Hematopoietic multipotent progenitor cell (in vitro differentiated cells): ENCODE data around the gene CFAP54. TPM values are rescaled to one million over a fixed set of nuclear protein-coding genes. Genes with fewer than 3 reads are reported as not detected.

Experiments used
- DNase-seq, 3 donors: peaks; one replicate each; pipeline ENCODE4 v3.0.0-alpha.2; 2011 to 2015; ENCODE audit warnings: low read depth in 2 of 3, low spot score in 2 of 3
- total RNA-seq: library from RNA; depleted of rRNA; stranded (reverse); fragments of >200 nt; gene quantifications from one replicate; pipeline ENCODE4 v1.2.3, GENCODE V29; 2012

CFAP54 gene
- total RNA-seq, 1 donor = 1.1 TPM

DNA sequence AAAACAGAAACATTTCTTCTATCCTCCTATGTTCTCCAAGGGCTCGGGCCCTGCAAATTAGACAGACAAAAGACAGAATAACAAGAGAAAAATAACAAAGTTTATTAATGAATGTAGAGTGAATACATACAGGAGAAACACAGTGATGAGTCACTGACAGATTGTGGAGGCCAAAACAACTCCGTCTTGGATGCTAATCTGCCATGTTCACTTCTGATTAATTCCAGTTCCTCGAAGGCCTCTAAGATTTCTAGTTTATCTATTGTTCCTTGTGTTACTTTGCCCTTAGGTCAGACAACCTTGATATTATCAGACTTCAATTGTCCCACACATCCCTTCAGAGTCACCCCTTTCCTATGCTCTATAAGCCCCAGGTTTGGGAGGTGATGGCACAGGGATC is 390.8 kb downstream of the CFAP54 start:
- DNase-seq = no peak

DNA sequence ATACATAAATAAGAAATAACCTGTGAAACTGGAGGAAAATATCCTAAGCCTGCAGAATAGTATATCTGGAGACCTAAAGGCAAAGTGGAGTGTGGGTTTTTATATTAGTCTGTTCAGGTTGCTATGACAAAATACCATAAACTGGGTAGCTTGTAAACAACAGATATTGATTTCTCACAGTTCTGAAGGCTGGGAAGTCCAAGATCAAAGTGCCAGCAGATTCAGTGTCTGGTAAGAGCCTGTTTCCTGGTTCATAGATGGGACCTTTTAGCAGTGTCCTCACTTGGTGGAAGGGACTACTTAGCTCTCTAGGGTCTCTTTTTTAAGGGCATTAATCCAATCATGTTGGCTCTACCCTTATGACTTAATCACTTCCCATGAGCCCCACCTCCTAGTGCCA is 392.2 kb downstream of the CFAP54 start:
- no peak for DNase-seq

DNA sequence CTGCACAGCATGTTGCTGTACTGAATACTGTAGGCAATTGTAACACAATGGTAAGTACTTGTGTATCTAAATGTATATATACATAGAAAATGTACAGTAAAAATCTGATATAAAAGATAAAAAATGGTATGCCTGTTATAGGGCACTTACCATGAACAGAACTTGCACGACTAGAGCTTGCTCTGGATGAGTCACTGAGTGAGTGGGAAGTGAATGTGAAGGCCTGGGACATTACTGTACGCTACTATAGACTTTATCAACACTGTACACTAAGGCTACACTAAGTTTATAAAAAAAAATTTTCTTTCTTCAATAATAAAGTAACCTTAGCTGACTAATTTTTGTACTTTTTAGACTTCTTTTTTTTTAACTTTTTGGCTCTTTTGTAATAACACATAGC is 393.5 kb downstream of the CFAP54 start:
- DNase-seq = no peak

DNA sequence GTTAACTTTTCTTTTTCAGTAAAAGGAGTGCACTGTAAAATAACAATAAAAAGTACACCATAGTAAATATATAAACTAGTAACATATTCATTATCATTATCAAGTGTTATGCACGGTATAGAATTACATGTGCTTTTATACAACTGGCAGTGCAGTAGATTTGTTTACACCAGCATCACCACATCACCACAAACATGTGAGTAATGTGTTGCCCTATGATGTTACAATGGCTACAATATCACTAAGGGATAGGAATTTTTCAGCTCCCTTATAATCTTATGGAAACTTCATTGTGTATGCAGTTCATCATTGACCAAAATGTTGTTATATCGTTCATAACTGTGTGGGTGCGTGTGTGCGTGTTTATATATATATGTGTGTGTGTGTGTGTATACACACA is 394.2 kb downstream of the CFAP54 start:
- DNase-seq = no peak

DNA sequence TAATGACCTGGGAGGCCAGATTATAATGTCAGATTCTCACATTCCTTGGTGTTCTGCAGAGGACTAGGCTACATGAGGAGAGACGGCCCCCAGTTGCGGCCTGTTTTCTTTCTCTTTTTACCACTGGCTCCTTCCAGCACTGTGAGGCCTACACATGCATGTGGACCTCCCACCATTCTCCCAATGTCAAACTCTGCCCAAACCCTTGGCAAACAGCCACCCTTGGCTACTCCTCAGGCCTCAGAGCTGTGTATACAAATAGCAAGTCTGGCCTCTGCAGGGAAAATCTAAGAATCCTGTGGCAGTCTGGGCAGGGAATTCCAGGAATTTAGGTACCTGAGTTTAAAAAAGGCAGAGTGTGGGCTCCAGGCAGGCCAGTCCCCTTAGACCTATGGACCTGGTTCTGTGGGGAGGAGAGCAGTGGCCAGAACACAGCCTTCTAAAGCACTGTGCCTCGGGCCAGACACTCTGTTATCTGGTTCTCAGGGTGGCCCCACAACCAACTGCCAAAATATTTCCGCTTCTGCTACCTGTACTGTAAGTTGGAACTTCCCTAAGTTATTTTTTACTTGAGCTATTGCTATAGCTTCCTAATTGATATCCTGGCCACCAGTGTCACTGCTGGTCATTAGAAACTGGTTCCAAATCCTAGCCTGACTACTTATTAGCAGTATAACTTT is 397.8 kb downstream of the CFAP54 start:
- no peak for DNase-seq

DNA sequence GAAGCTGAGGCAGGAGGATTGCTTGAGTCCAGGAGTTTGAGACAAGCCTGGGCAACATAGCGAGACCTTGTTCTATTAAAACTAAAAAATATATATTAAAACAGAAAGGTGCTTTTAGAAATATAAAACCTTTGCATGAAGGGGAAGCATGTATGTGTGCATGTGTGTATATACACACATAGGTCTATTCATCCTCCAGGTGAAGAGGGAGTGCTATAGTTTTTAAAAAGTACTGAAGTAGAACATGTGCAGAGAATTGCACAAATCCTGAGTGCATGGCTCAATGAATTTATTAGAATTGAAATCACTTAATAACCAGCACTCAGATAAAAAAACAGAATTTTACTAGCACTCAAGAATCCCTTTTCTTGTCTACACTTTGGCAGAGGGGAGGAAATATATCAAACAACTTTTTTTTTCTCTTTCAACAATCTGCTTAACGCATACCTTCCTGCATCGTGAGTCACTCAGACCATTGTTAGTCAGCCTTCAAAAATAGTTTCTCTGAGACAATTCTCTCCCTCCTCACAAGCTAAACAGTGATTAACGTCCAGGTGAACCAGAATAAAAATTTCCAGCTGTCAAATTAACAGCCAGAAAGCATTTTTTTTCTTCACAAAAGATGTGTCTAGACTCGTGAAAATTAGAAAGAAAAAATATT is 400.0 kb downstream of the CFAP54 start:
- peak in 1 of 3 donors; percentile 9 for DNase-seq

DNA sequence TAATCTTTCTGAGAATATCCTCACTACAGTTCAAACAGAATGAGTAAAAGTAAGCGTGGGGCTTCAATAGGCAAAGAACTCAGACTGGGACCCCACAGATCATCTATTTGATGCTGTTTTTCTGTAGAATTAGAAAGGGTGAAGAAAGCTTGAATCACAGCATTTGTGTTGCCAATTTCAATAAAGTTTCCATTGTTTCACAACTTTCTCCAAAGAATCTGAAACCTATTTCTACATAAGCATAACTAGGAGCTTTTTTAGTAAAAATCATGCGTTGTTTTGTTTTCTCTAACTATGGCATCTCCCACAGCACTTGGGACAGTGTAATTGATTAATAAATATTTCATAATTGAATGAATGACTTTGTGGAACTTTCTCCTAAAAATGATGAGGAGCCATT is 401.0 kb downstream of the CFAP54 start:
- DNase-seq = no peak

DNA sequence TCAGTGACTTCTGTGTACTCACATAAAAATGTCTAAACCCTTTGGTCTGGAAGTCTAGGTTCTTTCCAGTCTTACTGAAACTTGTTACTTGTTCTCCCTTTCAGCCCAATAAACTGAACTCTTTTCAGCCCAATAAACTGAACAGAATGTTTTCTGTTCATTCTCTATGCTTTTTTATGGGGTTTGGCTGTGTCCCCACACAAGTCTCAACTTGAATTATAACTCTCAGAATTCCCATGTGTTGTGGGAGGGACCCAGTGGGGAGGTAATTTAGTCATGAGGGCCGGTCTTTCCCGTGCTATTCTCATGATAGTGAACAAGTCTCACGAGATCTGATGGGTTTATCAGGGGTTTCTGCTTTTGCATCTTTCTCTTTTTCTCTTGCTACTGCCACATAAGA is 402.7 kb downstream of the CFAP54 start:
- no peak for DNase-seq

DNA sequence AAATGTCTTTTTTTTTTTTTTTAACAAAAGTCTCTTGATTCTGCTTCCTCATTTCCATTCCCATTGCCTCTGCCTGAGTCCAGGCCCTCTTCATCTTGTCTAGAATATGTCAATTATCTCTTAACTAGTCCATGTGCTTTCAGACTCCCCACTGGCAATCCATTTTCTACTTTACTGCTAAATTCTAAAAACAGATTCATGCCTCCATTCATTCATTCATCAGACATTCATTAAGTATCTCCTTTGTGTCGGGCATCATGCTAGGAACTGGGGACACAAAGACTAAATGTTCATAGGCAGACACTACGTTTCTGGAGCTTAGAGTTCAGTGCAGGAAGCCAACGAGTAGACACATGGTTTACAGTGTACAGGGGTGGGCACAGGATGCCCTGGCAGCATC is 408.0 kb downstream of the CFAP54 start:
- DNase-seq = no peak

DNA sequence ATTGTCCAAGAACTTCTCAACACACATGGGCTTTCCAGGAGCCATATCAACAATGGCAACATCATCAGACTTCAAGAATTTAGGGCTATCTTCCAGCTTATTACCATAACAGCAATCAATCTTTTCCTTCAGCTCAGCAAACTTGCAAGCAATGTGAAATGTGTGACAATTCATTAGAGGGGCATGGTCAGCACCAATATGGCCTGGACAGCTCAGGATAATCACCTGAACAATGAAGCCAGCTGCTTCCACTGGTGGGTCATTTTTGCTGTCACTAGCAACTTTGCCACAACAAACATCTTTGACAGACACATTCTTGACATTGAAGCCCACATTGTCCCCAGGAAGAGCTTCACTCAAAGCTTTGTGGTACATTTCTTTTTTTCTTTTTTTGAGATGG is 411.8 kb downstream of the CFAP54 start:
- no peak for DNase-seq

DNA sequence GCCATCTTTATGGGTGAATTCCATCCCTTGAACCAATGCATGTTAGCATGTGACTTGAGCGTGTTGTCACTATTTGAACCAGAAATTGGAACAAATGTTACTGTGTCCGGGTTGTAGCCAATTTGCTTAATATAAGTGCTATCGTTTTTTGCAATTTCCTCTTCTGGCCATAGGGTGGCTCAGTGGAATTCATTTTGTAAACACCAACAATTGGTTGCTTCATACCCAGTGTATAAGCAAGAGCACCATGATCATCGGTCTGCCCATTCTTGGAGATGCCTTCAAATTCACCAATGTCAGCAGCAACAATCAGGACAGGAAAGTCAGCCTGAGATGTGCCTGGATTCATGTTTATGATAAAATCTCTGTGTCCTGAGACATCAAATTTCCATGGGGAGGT is 412.7 kb downstream of the CFAP54 start:
- no peak for DNase-seq

DNA sequence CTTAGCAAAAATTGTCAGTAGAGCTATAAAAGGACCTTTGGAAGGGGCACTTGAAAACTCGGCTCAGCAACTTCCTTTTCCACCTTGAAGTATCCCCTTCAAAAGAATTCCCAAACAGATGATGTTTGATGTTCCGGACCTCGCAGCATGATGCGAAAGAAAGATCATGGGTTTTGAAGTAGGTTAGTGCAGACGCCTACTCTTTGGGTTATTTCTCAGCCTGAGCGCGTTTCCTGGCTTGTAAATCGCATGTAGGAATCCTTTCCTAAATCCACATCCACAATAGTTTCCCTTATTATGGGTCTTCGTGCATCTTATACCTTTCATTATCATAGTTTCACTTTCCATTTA is 417.1 kb downstream of the CFAP54 start:
- DNase-seq = peak in 1 of 3 donors; percentile 3

DNA sequence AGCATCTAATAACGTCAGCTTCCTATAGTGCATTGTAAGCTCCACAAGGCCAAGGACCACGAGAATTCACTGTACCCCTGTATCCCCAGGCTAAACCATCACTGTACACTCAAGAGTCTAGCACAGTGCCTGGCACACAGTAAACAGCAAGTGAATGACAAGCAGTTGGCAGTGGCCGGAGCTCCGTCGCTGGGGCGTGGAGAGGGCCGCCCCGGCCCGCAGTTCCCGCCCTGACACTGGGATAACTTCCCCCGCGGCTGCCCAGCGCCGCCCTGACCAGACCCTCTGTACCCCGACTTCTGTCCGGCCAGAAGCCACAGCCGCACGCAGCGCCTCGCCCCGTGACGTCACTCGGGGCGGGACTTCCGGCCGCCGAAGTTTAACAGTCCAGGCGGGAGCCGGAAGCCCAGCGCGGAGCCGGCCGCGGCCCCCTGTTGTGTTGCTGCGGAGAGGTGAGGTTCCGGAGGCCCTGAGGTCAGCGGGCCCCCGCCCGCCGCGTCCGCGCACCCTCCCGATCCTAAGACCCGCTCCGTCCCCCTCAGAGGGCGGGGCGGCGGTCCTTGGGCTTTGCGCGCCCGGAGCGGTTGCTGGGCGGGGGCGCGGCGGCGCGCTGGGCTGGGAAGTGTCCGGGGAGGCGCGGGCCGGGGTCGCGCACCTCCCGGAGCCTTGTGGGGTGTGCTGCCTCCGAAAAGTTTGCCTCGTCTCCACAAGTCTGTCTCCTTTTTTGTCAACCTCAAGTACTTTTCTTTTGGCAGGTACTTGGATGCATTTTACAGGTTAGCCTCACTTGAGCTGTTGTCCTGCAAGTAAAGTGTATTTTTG is 417.7 kb downstream of the CFAP54 start, which contains the start of gene NEDD1:
NEDD1 (plus strand) TSS at position 409 of the 822 bp plus-strand sequence. CDS start 2,503 bp downstream, outside the sequence.
- DNase-seq = peak; percentile 70 to 88 (median 85)

DNA sequence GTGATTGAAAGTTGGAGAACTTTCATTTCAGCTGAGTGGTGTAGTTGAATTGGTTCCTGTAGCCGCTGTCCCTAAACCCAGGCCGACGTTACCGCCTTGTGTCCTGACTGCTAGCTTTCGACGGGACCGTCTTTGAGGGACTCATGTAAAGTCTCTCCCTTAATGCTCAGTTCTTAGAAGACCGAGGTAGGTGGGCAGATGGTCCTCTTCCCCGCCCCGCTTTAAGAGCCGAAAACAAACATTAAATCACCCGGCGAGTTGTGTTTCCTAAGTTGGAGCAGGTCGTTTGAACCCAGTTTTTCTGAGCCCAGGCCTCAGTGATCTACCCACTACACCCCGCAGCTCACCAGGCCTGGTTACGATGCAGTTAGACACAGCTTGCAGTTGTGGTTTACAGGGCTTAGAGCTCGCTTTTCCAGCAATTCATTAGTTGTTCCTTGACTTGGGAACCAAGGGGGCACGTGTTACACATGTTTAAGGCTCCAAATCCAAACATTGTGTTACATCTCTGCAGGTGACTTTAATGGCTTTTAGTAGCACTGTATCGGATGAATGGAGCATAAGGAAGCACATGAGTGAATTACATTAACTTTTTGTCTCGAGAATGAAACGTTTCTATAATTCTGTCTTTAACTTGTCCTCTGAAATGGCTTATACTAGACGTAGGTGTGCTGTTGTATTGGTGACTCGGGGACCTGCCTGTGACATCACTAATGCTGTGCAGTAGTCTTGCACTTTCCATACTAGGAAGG is 418.5 kb downstream of the CFAP54 start:
- no peak for DNase-seq

DNA sequence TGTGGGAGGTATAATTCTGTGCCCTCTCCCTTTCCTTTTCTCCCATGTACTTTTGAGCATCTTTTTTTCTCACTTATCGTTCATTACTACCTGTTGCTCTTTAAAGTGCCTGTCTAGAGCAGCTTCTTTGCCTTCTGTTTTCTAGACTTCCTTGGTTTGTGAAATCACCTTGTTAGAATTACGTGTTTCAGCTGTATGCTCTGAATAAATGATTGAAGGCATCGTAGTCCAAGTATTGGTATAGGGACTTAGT is 419.0 kb downstream of the CFAP54 start:
- no peak for DNase-seq

DNA sequence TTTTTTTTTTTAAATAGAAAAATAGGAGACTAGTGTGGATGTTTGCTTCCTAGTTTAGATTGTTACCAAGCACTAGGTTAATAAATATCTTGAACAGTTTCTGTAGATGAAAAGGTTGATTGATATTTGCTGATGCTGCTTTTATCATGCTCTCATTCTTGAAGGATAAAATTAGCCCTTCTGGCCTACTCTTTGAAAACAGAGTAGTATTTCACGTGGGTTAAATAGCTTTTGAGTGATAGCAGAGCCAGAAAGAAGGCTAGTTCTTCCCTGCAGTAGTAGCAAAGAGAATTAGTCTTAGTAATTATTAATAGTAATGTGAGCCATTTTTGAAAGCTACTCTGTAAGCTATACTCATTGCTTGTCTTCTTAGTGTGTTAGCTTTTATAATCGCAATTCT is 422.9 kb downstream of the CFAP54 start:
- DNase-seq = no peak

DNA sequence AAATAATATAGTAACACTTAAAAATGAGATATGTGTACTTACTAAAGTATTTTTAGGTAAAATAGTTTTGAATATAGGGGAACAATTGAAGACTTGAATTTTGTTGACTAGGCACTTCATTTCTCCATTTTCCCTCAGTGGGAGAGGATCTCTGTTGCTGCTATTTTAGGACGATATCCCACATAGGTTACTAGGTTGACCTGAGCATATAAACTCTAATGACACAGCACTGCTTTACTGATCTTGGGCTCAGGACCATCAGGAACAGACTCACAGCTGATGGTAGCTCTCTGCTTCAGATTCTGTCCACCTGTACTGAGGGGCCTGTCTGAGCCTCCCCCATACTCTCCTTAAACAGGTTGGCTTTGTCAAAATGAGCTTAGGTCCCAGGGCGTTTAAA is 423.6 kb downstream of the CFAP54 start:
- no peak for DNase-seq

DNA sequence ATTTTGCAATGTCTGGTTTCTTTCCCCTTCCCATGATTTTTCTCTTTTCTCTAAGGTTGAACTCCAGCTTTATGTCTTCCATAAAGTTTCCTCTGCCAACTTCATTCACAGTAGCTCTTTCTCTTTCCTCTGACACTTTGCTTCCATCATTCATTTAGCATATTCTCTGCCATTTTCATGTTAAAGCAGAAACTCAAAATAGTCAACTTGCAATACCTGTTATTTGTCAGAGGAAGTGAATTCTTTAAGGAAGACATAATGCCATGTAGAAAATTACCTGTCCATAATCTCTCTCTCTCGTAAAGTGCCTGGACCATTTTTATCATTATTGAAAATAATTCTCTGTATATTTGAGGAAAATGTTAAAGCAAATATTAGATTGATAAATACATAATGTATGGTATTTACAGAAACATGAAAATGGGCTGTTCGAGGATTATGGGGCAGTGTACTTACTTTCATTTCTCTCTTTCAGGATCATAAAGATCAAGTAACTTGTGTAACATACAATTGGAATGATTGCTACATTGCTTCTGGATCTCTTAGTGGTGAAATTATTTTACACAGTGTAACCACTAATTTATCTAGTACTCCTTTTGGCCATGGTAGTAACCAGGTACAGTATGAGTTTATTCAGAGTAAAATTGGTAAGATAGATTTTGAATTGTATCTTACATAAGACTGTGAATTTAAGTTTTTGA is 430.3 kb downstream of the CFAP54 start:
- no peak for DNase-seq
